ENCODE measurements around the gene PLAU.
A peak's percentile ranks its signal among the peaks of the same experiment; 100 is the strongest.

Gene PLAU

GRCh38 chr10:73879296-73880173 is 31.4 kb upstream of the PLAU start:
- DNase-seq (ENCODE audit: low spot score) = no peak
- Histone ChIP-seq H3K27ac (ENCODE audit: poor library complexity, severe bottlenecking) (no peak overlapping the region), H3K36me3 (ENCODE audit: low read depth) (no peaks in the 10 kb centered on the region), H3K27me3 (ENCODE audit: insufficient read depth, poor library complexity, severe bottlenecking) (no peaks in the 10 kb centered on the region), H3K4me1 (ENCODE audit: insufficient read depth, poor library complexity, severe bottlenecking) (peaks cover 14% of the 10 kb centered on the region), H3K9me3 (ENCODE audit: severe bottlenecking) (no peaks in the 10 kb centered on the region), H3K4me3 (ENCODE audit: severe bottlenecking) (no peak overlapping the region)
- ATAC-seq (ENCODE audit: low read depth) = peak; percentile 82
- TF ChIP-seq CTCF (IDR thresholded peaks at IDR 0.05; ENCODE audit: poor library complexity, severe bottlenecking) = peak; percentile 82

GRCh38 chr10:73881221-73881919 is 29.6 kb upstream of the PLAU start:
- Histone ChIP-seq H3K4me3 (ENCODE audit: severe bottlenecking) (no peak overlapping the region), H3K4me1 (ENCODE audit: insufficient read depth, poor library complexity, severe bottlenecking) (peaks cover 9% of the 10 kb centered on the region), H3K9me3 (ENCODE audit: severe bottlenecking) (no peaks in the 10 kb centered on the region), H3K36me3 (ENCODE audit: low read depth) (no peaks in the 10 kb centered on the region), H3K27ac (ENCODE audit: poor library complexity, severe bottlenecking) (no peak overlapping the region), H3K27me3 (ENCODE audit: insufficient read depth, poor library complexity, severe bottlenecking) (no peaks in the 10 kb centered on the region)
- TF ChIP-seq CTCF (IDR thresholded peaks at IDR 0.05; ENCODE audit: poor library complexity, severe bottlenecking) = no peak
- no peak for ATAC-seq (ENCODE audit: low read depth)
- DNase-seq (ENCODE audit: low spot score) = no peak

GRCh38 chr10:73884017-73884416 is 26.9 kb upstream of the PLAU start:
- Histone ChIP-seq H3K27me3 (ENCODE audit: insufficient read depth, poor library complexity, severe bottlenecking) (no peaks in the 10 kb centered on the region), H3K4me3 (ENCODE audit: severe bottlenecking) (no peak overlapping the region), H3K27ac (ENCODE audit: poor library complexity, severe bottlenecking) (no peak overlapping the region), H3K36me3 (ENCODE audit: low read depth) (no peaks in the 10 kb centered on the region), H3K9me3 (ENCODE audit: severe bottlenecking) (no peaks in the 10 kb centered on the region), H3K4me1 (ENCODE audit: insufficient read depth, poor library complexity, severe bottlenecking) (peaks cover 29% of the 10 kb centered on the region)
- no peak for ATAC-seq (ENCODE audit: low read depth)
- DNase-seq (ENCODE audit: low spot score) = no peak
- no peak for TF ChIP-seq CTCF (IDR thresholded peaks at IDR 0.05; ENCODE audit: poor library complexity, severe bottlenecking)

GRCh38 chr10:73886085-73886529 is 24.8 kb upstream of the PLAU start:
- Histone ChIP-seq H3K4me3 (ENCODE audit: severe bottlenecking) (no peak overlapping the region), H3K36me3 (ENCODE audit: low read depth) (no peaks in the 10 kb centered on the region), H3K27ac (ENCODE audit: poor library complexity, severe bottlenecking) (peak overlapping the region; percentile 99), H3K9me3 (ENCODE audit: severe bottlenecking) (no peaks in the 10 kb centered on the region), H3K4me1 (ENCODE audit: insufficient read depth, poor library complexity, severe bottlenecking) (peaks cover 35% of the 10 kb centered on the region), H3K27me3 (ENCODE audit: insufficient read depth, poor library complexity, severe bottlenecking) (no peaks in the 10 kb centered on the region)
- peak; percentile 51 for ATAC-seq (ENCODE audit: low read depth)
- DNase-seq (ENCODE audit: low spot score) = no peak
- TF ChIP-seq CTCF (IDR thresholded peaks at IDR 0.05; ENCODE audit: poor library complexity, severe bottlenecking) = peak; percentile 88
